IMR-90 (cell line): ENCODE data around the gene PTGS2.

Experiments used
- BHLHE40 ChIP-seq: fragments of 150-350 bp; IDR thresholded peaks from 2 replicates; pipeline ENCODE4 v1.6.1; 2016; ENCODE audit warnings: mild to moderate bottlenecking, low read depth, low read length
- CEBPB ChIP-seq: IDR thresholded peaks from 2 replicates; pipeline ENCODE4 v1.6.1; 2012; ENCODE audit warnings: low read depth, low read length, improper control_type of control experiment
- CTCF ChIP-seq: conservative IDR thresholded peaks from 2 replicates; pipeline ENCODE4 v1.5.1; 2012; ENCODE audit warnings: mild to moderate bottlenecking, low read depth, low read length, improper control_type of control experiment
- FOS ChIP-seq: fragments of 150-350 bp; IDR thresholded peaks from 2 replicates; pipeline ENCODE4 v1.6.1; 2016; ENCODE audit warnings: low read depth, low read length
- MAFK ChIP-seq: IDR thresholded peaks from 2 replicates; pipeline ENCODE4 v1.6.1; 2012; ENCODE audit warnings: low read depth, low read length, improper control_type of control experiment
- MXI1 ChIP-seq: IDR thresholded peaks from 2 replicates; pipeline ENCODE4 v1.6.1; 2012; ENCODE audit warnings: low read depth, mild to moderate bottlenecking, low read length, moderate library complexity, borderline replicate concordance
- POLR2A ChIP-seq: IDR thresholded peaks from 2 replicates; pipeline ENCODE4 v1.6.1; 2012; ENCODE audit warnings: mild to moderate bottlenecking, low read depth, low read length
- RAD21 ChIP-seq: IDR thresholded peaks from 2 replicates; pipeline ENCODE4 v1.6.1; 2012; ENCODE audit warnings: low read length, improper control_type of control experiment
- USF2 ChIP-seq: fragments of 150-350 bp; IDR thresholded peaks from 2 replicates; pipeline ENCODE4 v1.6.1; 2017; ENCODE audit warnings: mild to moderate bottlenecking, antibody characterized with exemption, low read length, low read depth

- TF ChIP-seq CTCF (no peak), MAFK (no peak), POLR2A (no peak), CEBPB (no peak), MXI1 (no peak), FOS (no peak), BHLHE40 (no peak), RAD21 (no peak), USF2 (no peak)
Observed at GRCh38 chr1:186628910-186629309, 51.3 kb downstream of the PTGS2 start.
